ENCODE measurements around the gene SCAMP5. TPM values are rescaled to one million over a fixed set of nuclear protein-coding genes. Genes with fewer than 3 reads are reported as not detected.

The SCAMP5 gene
- under 0.01 TPM in 1 of 2 replicates, not detected in the other for total RNA-seq

GRCh38 chr15:74995182-74995778 is at the start of gene SCAMP5:
Gene SCAMP5 (plus strand): TSS chr15:74995563. CDS start chr15:75011840, 16,277 bp downstream.

GRCh38 chr15:74956648-74957475 is 38.5 kb upstream of the SCAMP5 start, which contains the start of gene RPP25:
Gene RPP25 (minus strand): TSS chr15:74956772. CDS start chr15:74956583, 189 bp downstream.

GRCh38 chr15:75023181-75023871 is 28.0 kb downstream of the SCAMP5 start, which contains the start of gene PPCDC:
Gene PPCDC (plus strand): TSS chr15:75023590. CDS start chr15:75028319, 4,729 bp downstream.

Other genes starting within 250 kb of the SCAMP5 start
- gene CYP1A2, start 246.7 kb upstream of the SCAMP5 start, total RNA-seq, result not detected in 2 replicates
- 29.5 and 31.6 TPM in 2 replicates for gene CSK, start 213.5 kb upstream of the SCAMP5 start, total RNA-seq
- not detected in 2 replicates for gene LMAN1L, start 182.7 kb upstream of the SCAMP5 start, total RNA-seq
- gene CPLX3, start 168.9 kb upstream of the SCAMP5 start, total RNA-seq, result not detected in 2 replicates
- gene ULK3, start 152.4 kb upstream of the SCAMP5 start, total RNA-seq, result 17.4 and 18.7 TPM in 2 replicates
- 33.7 and 51.1 TPM in 2 replicates for gene SCAMP2, start 122.2 kb upstream of the SCAMP5 start, total RNA-seq
- 41.4 and 53.0 TPM in 2 replicates for gene MPI, start 105.5 kb upstream of the SCAMP5 start, total RNA-seq
- gene FAM219B, start 88.7 kb upstream of the SCAMP5 start, total RNA-seq, result 21.5 and 29.6 TPM in 2 replicates
- gene COX5A, start 57.5 kb upstream of the SCAMP5 start, total RNA-seq, result 129 and 180 TPM in 2 replicates
- gene RPP25, start 38.8 kb upstream of the SCAMP5 start, total RNA-seq, result 1.6 and 3.7 TPM in 2 replicates
- 10.5 and 30.1 TPM in 2 replicates for gene PPCDC, start 28.0 kb downstream of the SCAMP5 start, total RNA-seq
- 8.6 and 11.2 TPM in 2 replicates for gene C15orf39, start 206.3 kb downstream of the SCAMP5 start, total RNA-seq